GM19023 (cell line): ENCODE results near the gene DRAP1.

Experiments
- ATAC-seq: cut with Tn5 transposase; IDR thresholded peaks from one replicate; pipeline ENCODE4 v1.9.1; 2021; ENCODE audit warnings: mild to moderate bottlenecking, moderate library complexity; ENCODE audit not compliant: unreplicated experiment

The DRAP1 gene

DNA sequence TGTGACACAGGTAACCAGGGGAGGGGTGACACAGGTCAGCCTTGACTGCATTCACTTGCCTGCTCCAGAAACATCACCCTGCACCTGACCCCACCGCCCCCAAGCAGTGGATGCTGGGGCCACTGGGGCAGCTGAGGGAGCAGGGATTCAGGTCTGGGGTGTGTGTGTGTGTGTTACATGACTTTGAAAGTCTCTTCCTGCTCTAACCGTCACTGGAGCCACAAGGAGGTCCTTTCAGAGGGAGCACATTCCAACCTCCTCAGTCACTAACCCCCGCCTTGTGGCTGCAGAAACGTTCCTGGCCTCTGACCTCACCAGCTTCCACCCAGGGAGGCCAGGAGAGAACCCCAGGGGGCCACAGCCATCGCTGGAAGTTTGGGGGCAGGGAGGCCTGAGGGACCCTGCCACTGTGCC is 16.2 kb upstream of the DRAP1 start:
- ATAC-seq = no peak

DNA sequence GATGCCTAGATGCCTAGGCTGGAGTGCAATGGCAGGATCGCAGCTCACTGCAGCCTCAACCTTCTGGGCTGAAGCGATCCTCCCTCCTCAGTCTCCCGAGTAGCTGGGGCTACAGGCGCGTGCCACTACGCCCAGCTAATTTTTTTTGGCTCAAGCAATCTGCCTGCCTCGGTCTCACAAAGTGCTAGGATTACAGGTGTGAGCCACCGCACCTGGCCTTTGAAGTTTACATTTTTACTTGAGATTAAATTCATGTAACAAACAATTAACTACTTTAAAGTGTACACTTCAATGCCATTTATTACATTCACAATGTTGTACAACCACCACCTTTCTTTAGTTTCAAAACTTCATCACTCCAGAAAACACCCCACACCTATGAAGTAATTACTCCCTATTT is 15.5 kb upstream of the DRAP1 start:
- no peak for ATAC-seq

DNA sequence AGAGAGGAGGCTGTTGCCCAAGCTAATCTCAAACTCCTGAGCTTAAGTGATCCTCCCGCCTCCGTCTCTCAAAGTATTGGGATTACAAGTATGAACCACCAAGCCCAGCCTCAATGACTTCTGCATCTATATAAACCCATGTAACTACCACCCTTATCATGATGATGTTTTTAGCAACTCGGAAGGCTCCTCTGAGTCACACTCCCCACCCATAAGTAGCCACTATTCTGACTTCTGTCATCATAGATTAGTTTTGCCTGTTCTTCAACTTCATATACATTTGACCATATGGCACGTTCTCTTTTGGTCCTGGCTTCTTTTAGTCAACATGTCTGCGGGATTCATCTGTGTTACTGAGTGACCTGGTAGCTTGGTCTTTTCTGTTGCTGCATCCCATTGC is 12.6 kb upstream of the DRAP1 start:
- ATAC-seq = no peak

DNA sequence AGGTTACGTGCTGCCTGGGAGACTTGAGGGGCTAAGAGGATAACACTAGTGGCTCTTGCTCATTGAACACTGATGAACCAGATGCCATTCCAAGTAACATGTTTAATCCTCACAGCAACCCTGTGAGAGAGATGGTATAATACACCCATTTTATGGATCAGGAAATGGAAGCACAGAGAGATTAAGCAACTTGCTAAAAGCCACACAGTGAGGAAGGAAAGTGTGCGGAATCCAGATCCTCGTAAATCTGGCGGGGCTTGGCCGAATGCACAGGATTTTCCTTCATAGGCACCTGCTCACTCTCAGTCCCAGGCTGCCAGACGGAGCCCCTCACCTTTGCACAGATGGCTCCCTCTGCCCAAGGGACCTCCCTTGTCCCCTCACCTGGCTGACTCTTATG is 11.3 kb upstream of the DRAP1 start:
- no peak for ATAC-seq

DNA sequence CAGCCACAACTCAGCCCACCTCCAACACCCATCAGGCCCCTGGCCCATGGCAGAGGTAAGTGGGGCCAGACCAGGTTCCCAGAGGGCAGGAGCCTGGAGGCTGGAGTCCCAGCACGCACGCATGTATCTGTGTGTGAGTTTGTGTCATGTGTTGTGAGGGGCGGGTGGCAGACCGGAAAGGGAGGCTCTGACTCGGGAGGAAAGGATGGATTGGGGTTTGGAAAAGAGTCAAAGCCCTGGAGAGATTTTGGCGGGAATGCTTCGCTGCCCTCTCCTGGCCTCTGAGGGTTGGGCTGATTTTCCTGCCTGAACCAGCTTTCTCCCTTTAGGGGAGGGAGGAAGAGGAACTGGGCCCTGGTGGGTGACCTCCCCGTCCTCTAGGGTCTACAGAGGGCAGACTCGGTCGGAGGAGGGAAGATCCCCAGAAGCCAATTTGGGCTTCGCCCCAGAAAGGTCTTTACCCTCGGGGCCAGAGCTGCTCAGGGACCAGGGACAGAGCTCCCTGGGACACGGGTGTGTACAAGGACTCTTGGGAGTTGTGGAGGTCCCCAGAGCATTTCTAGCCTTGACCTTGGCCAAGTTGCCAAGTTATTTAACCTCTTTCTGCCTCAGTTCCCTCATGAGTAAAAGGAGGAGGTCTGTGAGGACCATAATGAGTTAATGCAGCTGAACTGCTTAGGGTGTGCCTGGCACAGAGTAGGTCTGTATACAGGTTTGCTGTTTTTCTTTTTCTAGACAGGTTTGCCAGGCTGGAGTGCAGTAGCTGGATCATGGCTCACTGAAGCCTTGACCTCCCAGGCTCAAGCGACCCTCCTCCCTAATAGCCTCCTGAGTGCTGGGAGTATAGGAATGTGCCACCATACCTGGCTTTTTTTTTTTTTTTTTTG is 7.3 kb upstream of the DRAP1 start:
- ATAC-seq = no peak

DNA sequence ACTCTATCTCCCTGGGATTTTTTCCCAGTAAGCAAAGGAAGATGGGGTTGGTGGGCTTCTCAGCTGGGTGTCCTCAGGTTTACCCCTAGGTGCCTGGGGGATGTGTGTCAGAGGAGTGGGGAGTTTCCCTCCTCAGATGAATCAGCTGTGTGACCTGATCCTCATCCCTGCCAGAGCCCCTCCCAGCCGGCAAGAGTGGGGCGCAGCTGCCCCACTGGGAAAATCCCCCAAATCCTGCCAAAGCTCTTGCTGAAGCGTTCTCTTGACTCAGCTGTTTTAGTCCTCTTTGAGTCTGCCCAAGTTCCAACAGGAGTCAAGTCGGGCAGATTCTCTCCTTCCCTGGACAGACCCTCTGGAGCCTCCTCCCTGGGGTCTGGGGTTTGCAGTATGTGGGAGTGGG is 6.4 kb upstream of the DRAP1 start:
- ATAC-seq = no peak

DNA sequence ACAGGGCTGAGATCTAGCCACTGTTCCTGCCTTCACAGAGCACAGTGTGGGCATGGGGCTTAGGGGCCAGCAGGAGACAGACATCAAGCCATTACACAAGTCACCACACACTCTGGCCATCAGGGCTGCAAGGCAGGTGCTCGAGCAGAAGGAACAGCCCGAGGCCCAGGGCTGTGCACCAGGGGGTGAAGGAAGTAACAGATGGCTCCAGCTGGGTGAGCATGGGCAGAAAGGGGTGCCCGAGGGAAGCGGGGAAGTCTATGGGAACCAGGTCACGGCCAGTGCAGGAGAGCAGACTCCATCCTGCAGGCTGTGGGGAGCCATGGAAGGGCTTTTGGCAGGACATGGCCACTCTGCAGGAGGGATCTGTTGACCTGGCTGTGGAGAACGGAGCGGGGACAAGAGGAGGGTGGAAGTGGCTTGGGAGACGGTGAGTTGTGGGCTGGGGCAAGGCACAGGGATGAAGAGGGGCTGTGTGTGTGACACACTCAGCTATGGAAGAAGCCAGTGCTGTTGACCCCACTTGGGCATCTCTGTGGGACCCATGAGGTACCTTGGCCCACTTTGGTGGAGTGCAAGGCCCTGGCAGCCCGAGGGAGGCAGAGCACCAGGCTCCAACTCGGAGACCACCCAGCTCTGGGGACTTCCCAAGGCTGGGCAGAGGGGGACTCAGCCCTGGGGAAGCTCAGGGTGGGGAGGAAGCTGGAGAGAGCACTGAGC is 4.0 kb upstream of the DRAP1 start:
- no peak for ATAC-seq

DNA sequence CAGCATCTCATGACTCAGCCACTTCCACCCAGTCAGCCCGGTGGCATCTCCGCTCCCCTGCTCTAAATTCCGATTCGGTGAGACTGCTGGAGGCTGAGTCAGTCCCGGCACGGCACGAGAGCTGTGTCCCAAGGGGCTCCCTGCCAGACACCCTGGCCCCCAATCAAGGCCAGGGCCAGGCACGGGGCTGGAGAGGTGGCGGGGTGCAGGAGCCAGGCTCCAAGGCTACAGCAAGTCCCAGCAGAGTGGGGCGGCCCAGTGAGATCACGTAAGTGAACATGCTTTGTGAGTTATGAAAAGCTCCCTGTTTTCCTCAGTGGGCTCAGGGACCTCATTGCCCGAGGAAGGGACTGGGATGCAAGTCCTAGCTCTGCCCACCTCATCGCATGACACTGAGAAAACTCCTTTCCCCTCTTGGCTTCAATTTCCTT is 3.4 kb upstream of the DRAP1 start:
- ATAC-seq = no peak

DNA sequence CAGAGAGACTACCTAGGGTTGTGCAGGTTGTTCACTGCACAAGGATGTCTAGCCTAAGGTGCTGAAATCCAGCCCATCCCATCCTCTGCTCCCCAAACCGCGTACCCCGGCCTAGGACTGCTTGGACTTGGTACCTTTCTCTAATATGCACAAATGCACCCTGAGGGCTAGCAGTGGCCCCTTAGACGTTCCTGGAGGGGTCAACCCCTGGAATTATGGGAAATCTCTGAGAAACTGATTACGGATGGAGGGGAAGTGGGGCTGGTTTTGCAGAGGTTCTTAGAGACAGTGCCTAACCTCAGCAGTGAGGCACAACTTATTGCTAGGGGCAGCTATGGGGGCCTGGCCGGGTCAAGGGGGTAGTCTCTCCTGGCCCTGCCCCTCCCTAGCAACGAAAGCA is 2.8 kb upstream of the DRAP1 start:
- ATAC-seq = no peak

DNA sequence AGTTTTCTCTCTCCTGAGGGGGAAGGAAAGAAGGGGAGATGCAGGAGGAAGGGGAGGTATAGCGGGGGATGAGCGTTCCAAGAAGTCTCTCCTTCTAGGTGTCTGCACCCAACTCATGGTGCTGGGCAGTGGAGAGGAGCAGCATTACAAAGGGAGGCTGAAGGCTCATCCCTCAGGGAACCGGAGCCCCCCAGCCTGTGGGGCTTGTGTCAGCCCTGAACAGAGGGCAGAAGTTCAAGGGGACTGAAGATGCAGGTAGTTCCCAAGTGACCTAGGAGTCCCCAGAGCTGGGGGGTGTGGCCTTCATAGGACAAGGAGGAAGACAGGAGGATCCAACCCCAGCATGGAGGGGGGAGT is 2.2 kb upstream of the DRAP1 start:
- ATAC-seq = no peak

DNA sequence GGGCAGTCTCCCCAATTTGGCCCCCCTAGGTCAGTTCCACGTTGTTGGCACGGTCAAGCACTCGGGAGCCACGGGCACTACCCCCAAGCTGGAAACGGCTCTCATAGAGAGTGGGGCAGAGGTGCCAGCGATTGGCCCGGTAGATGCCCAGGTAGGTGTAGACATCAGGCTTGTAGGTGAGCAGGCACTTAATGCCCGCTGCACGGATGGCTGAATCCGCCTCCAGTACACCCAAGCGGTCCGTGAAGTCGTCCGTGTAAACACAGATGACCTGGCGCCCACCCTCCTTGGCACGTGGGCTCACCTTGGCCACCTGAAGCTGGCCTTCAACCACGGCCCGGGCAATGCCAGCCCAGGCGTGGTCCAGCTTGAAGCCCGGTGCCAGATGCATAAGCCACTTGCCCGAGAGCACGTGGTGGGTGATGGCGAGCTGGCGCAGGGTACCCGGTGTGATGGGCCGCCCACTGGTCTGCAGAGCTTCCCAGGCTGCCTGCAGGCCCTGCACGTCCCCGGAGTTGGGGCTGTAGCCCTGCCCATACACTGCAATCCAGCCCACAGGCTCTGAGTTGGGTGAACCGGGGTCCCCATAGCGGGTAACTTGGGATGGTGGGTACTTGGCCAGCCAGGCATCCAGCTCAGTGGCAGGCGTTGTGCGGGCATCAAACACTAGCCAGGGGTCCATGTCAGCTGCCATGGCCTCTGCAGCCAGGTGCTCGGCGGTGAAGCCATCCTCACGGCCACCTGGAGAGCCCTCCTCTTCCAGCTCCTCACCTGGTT is 1.6 kb upstream of the DRAP1 start:
- no peak for ATAC-seq

DNA sequence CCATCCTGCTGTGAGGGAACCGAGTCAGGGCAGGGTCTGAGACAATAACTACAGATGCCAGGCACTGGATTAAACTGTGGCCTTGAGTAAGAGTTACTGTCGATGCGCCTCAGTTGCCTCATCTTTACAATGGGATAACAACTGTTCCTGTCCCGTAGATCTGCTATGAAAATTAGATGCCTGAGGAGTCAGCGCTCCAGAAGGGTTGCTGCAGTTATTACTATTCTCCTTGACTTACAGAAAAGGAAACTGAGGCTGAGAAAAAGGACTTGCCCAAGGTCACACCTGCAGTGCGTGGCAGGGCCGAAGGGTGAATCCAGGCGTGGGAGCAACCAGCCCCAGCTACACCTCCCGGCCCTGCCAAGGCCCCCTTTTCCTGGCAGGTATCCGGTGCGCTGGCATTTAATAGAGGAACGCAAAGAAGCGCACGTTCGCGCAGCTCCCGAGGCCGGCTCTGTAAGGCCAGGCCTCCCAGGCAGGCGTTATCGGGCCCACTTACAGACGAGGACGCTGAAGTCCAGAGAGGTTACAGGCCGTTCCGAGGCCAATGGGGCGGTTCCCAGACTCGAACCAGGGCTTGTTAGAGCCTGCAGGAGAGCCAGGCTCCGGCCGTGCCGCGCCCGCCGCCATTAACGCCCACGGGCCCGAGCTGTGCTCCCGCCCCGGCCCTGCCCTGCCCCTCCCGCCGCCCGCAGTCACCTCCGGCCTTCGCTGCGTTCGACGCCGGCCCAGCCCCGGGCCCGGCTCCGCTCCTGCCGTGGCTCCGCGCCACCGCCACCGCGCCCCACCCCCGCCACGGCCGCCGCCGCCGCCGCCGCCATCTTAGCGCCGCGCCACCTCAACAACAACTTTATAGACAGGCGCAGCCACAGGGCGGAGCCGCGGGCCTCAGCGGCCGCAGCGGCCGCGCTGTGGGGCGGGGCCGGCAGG is 750 bp upstream of the DRAP1 start, which contains the start of gene C11orf68:
Gene C11orf68 (minus strand): TSS at position 852 of the 930 bp plus-strand sequence. CDS start 31 bp downstream, at position 821.
- peak; percentile 50 for ATAC-seq

DNA sequence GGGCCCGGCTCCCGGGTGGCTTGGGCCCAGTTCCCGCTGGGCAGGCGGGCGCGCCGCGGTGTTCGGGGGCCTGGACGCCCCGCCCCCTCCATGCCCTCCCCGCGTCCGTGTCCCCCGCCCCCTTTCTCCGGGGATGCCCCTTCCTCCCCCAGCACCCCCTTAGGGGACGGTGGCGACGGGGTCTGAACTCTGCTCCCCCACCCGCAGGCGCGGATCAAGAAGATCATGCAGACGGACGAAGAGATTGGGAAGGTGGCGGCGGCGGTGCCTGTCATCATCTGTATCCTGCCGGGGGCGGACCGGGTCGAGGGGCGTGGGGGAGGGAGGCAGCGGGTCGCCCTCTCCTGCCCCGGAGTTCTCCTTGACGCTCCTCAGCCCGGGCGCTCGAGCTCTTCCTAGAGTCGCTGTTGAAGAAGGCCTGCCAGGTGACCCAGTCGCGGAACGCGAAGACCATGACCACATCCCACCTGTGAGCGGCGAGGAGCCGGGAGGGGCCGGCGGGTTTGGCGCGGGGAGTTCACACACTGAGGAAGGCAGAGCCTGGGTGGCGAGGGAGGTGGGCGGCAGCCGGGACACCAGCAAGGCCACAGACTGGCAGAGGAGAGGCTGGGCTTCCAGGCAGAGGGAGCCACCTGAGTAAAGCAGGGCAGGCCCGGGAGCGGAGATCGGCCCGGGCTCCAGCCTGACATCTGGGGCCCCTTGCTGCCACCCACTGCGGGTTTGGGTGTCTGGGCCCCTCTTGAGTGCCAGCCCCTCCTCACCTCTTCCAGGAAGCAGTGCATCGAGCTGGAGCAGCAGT is 546 bp downstream of the DRAP1 start:
- ATAC-seq = peak; percentile 44

DNA sequence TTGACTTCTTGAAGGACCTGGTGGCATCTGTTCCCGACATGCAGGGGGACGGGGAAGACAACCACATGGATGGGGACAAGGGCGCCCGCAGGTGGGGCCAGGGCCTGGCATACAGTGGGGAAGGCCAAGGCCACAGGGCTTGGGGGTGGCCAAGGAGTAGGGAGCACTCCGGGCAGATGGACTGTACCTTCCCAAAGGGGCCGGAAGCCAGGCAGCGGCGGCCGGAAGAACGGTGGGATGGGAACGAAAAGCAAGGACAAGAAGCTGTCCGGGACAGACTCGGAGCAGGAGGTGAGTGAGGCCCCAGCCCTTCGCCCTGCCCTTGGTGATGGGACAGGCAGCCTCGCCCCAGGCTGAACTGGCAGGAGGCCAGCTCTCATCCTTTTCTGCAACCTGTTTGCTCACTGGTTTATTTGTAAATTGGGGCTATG is 1.2 kb downstream of the DRAP1 start:
- ATAC-seq = no peak

DNA sequence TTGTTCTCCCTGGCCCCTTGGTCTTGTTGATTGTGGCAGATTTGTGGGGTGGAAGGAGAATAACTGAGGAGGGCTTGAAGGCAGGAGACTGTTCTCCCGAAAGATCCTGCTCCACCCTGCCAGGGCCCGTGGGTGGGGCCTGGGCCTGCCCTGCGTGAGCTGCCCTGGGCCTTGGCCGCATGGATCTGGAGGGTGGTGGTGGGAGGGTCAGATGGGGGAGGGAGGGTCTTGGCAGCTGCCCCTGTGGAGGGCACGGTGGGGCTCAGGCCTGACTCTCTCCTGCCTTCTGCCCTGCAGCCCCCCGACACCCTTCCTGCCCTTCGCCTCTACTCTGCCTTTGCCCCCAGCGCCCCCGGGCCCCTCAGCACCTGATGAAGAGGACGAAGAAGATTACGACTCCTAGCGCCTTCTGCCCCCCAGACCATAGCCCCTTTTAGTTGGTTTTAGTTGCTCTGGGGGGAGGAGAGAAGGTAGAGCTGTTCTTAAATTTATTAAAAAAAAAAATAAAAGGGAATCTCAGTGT is 1.9 kb downstream of the DRAP1 start:
- no peak for ATAC-seq

DNA sequence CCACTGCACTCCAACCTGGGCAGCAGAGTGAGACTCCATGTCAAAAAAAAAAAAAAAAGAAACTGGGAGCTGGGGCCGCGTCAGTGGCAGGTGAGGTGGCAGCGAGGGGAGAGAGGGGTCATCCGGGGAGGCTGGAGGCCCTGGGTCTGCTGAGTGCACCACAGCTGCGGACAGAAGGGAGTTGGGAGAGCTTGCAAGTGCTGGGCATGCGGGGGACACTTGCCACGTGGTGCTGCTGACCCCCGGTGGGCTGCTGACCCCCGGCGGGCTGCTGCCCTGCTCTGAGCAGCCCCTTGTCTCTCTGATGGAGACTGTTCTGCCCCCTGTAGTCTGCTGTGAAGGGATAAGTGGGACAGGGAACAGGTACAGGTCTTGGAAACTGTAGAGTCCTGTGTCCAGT is 2.6 kb downstream of the DRAP1 start:
- no peak for ATAC-seq

DNA sequence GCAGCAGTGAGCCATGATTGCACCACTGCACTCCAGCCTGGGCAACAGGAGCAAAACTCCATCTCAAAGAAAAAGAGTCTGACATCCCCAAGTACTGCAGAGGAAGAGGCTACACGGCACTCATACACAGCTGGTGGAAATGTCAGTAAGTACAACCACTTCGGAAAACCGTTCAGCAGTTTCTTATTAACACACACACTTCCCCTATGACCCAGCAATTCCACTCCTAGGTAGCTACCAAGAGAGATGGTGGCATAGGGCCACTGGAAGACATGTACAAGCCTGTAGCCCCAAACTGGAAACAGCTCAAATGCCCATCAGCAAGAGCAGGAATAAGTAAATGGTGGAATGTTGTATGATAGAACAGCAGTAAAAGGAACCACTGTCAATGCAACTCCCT is 3.3 kb downstream of the DRAP1 start:
- no peak for ATAC-seq

DNA sequence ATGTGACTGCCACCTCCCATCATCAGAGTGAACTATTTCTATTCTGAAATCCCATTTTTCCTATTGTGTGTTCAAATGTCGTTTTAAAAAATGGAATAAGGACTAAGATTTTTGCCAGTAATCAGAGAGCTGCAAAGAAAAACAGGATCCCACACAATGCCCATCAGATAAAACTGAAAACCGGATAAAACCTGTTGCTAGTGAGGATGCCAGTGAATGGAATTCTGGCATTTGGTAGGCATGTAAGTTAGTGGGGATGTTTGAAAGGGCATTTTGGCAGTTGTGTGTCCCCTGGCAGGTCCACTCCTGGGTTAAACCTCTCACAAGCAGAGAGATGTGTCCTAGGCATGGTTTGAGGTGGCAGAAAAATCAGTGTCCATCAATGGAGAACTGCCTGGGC is 6.2 kb downstream of the DRAP1 start:
- ATAC-seq = no peak

DNA sequence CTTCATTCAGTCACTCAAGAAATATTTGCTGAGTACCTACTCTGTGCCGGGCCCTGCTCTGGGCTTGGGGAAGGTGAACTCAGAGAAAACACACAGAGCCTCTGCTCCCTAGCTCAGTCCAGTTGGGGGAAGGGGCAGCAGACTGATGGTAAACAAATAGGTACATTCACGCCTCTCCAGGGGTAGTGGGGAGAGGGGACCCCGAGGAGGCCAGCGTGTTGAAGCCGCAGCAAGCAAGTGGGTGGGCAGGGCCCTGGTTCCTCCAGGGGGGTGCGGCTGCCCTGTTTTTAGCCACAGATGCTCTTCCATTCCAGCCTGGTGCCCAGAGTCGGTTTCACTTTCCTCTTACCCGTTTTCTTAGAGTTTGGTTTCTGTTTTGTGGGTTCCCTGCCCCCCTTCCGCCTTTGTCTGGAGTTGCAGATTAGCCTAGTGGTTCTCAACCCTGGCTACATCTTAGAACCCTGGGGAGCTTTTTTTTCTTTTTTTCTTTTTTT is 8.7 kb downstream of the DRAP1 start:
- ATAC-seq = peak; percentile 62
